Activated CD4-positive, alpha-beta T cell treated with anti-CD3 and anti-CD28 coated beads for 24 hours (primary cell): ENCODE measurements around the gene GPC3.
A peak's percentile ranks its signal among the peaks of the same experiment; 100 is the strongest.

ENCODE experiments used
- DNase-seq, 2 donors: peaks; one replicate each; pipeline ENCODE4 v3.0.0-alpha.2; 2020; ENCODE audit warnings: low read depth in 2 of 2

GPC3 gene

GRCh38 chrX:133926809-133927208 is 58.6 kb downstream of the GPC3 start:
- no peak for DNase-seq

GRCh38 chrX:133926099-133926498 is 59.3 kb downstream of the GPC3 start:
- DNase-seq = no peak

GRCh38 chrX:133924548-133924947 is 60.8 kb downstream of the GPC3 start:
- DNase-seq = no peak

- no peak for DNase-seq
These were observed 61.8 kb downstream of the GPC3 start for GRCh38 chrX:133923548-133923947.

- no peak for DNase-seq
These were observed 62.3 kb downstream of the GPC3 start for GRCh38 chrX:133923113-133923512.

GRCh38 chrX:133922390-133922771 is 63.0 kb downstream of the GPC3 start:
- DNase-seq = no peak

- peak; percentile 11 to 15 for DNase-seq
These were observed 63.5 kb downstream of the GPC3 start for GRCh38 chrX:133921764-133922389.

- no peak for DNase-seq
These were observed 64.3 kb downstream of the GPC3 start for GRCh38 chrX:133921086-133921485.

GRCh38 chrX:133918361-133918771 is 67.0 kb downstream of the GPC3 start:
- DNase-seq = no peak

- no peak for DNase-seq
These were observed 68.2 kb downstream of the GPC3 start for GRCh38 chrX:133916984-133917722.

- DNase-seq = no peak
These were observed 71.6 kb downstream of the GPC3 start for GRCh38 chrX:133913658-133914388.

GRCh38 chrX:133913009-133913408 is 72.4 kb downstream of the GPC3 start:
- no peak for DNase-seq

GRCh38 chrX:133911825-133912495 is 73.4 kb downstream of the GPC3 start:
- DNase-seq = no peak

- no peak for DNase-seq
These were observed 74.9 kb downstream of the GPC3 start for GRCh38 chrX:133910539-133910938.

GRCh38 chrX:133909888-133910287 is 75.5 kb downstream of the GPC3 start:
- no peak for DNase-seq

- DNase-seq = no peak
These were observed 77.0 kb downstream of the GPC3 start for GRCh38 chrX:133908223-133908955.

- no peak for DNase-seq
These were observed 77.8 kb downstream of the GPC3 start for GRCh38 chrX:133907606-133908005.

GRCh38 chrX:133905305-133905704 is 80.1 kb downstream of the GPC3 start:
- no peak for DNase-seq

GRCh38 chrX:133897593-133898163 is 87.7 kb downstream of the GPC3 start:
- DNase-seq = no peak

- DNase-seq = no peak
These were observed 93.1 kb downstream of the GPC3 start for GRCh38 chrX:133892337-133892736.

GRCh38 chrX:133888984-133889383 is 96.4 kb downstream of the GPC3 start:
- DNase-seq = no peak
